Tibial artery (tissue), 4 donors: ENCODE measurements around the gene EMP3.
"Not testable (repeated sequence)": the region's sequence is repeated elsewhere in the genome, so short reads cannot be mapped to it uniquely, and the experiment has no call there.

ENCODE experiments used
- DNase-seq, 2 donors: peaks; one replicate each; pipeline ENCODE4 v3.0.0-alpha.2; 2019
- H3K27ac ChIP-seq, 2 donors: fragments of 200-600 bp; sonication (generic) in 1 of 2; 1 replicate in 1 of 2; 2 replicates in 1 of 2; pipeline ENCODE4 v1.5.1; 2018 to 2019; ENCODE audit warnings: mild to moderate bottlenecking in 1 of 2
- H3K27me3 ChIP-seq, 2 donors: fragments of 200-600 bp; sonication (generic) in 1 of 2; one replicate each; pipeline versions ENCODE4 v1.5.1 to v1.6.0; 2016 to 2019
- H3K36me3 ChIP-seq, 3 donors: fragments of 200-600 bp; sonication (generic) in 2 of 3; one replicate each; pipeline ENCODE4 v1.5.1; 2016 to 2019; ENCODE audit warnings: mild to moderate bottlenecking in 2 of 3
- H3K4me1 ChIP-seq, 4 donors: fragments of 200-600 bp; sonication (generic) in 2 of 4; 1 replicate in 3 of 4; 2 replicates in 1 of 4; pipeline ENCODE4 v1.5.1; 2016 to 2019
- H3K4me3 ChIP-seq, 2 donors: fragments of 200-600 bp; sonication (generic) in 1 of 2; 1 replicate in 1 of 2; 2 replicates in 1 of 2; pipeline ENCODE4 v1.5.1; 2018 to 2019; ENCODE audit warnings: mild to moderate bottlenecking in 2 of 2
- H3K9me3 ChIP-seq, 3 donors: fragments of 200-600 bp; sonication (generic) in 1 of 3; one replicate each; pipeline ENCODE4 v1.5.1; 2016 to 2019
- intact Hi-C: fragments of 100-400 bp; cut with DNase I; formaldehyde crosslinking; loops from one replicate; pipeline ENCODE4 v1.15.0; 2023; ENCODE audit warnings: low total_unique reads
- TF ChIP-seq, protein P1 (sequence below), 2 experiments: fragments of 200-600 bp in 1 of 2; fragments of 450-650 bp in 1 of 2; IDR thresholded peaks; one replicate each; pipeline ENCODE4 v1.5.1; 2017 to 2019; ENCODE audit warnings: antibody characterized with exemption in 2 of 2, mild to moderate bottlenecking in 1 of 2, moderate library complexity in 1 of 2

Gene EMP3

DNA sequence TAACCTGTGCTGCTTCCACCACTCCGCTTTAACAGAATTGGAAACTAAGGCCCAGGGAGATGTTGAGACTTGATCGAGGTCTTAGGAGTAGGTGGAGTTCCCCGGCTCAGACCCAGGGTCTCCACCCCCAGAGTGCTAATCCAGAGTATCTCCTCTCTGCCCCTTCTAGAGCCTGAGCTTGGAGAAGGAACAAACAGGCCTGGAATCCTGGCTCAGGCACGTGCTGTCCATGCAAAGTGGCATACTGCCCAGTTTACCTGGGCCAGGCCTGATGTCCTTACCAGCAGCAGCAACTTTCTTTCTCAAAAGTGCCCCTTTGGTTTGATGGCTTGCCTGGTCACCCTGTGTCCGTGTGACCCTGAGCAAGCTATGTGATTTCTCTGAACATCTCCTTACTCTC, 42.5 kb downstream of the EMP3 start:
- no peak overlapping the region for H3K27ac ChIP-seq
- intact Hi-C loops, result no loop called here
- H3K36me3 ChIP-seq, result no peaks in the 10 kb centered on the region
- no peaks in the 10 kb centered on the region for H3K27me3 ChIP-seq
- no peak overlapping the region for H3K4me3 ChIP-seq
- H3K9me3 ChIP-seq, result no peaks in the 10 kb centered on the region
- no peak for DNase-seq
- peaks cover 0 to 11% (median 5%) of the 10 kb centered on the region in 4 donors for H3K4me1 ChIP-seq
- TF ChIP-seq, protein P1, sequence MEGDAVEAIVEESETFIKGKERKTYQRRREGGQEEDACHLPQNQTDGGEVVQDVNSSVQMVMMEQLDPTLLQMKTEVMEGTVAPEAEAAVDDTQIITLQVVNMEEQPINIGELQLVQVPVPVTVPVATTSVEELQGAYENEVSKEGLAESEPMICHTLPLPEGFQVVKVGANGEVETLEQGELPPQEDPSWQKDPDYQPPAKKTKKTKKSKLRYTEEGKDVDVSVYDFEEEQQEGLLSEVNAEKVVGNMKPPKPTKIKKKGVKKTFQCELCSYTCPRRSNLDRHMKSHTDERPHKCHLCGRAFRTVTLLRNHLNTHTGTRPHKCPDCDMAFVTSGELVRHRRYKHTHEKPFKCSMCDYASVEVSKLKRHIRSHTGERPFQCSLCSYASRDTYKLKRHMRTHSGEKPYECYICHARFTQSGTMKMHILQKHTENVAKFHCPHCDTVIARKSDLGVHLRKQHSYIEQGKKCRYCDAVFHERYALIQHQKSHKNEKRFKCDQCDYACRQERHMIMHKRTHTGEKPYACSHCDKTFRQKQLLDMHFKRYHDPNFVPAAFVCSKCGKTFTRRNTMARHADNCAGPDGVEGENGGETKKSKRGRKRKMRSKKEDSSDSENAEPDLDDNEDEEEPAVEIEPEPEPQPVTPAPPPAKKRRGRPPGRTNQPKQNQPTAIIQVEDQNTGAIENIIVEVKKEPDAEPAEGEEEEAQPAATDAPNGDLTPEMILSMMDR (IDR thresholded peaks at IDR 0.05), result no peak

DNA sequence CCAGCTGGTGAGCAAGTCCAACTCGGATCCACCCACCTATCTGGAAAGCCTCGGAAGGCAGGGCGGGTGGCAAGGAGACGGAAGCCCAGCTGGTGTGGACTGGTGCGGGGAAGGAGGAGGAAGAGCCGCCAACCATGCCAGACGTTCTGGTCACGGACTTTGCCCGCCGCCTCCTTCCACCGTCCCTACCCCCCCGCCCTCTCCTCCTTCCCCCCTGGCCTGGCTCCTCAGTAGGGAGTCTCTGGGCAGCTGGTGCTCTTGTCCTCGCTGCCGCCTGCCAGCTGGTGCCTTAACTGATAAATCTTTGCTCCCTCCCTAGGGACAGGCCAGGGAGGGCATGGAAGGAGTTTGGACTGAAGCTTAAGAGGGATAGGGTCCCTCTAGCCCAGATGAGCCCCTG, 43.6 kb downstream of the EMP3 start:
- Histone ChIP-seq H3K27ac (no peak overlapping the region), H3K9me3 (no peaks in the 10 kb centered on the region), H3K4me3 (no peak overlapping the region), H3K27me3 (peaks cover 0 to 2% of the 10 kb centered on the region in 2 donors), H3K4me1 (peaks cover 0 to 6% (median 5%) of the 10 kb centered on the region in 4 donors), H3K36me3 (no peaks in the 10 kb centered on the region)
- DNase-seq, result no peak
- TF ChIP-seq, protein P1 (IDR thresholded peaks at IDR 0.05), result no peak
- intact Hi-C loops, result no loop called here

DNA sequence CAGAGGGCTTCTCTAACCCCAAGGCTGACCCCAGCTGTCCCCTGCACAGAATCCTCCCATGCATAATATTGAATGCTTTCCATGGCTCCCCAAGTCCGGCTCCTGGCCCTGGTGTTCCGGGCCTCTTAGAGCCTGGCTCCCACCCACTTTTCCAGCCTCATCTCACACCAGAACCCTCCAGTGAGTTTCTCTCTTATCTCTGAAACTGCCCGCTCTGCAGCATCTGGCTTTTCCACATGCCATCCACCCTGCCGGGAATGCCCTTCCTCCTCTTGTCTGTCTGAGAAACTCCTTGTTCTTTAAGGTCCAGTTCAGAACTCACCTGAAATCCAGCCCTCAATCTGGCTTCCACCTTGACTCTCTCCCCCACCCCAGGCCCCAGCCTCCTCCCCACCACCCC, 45.6 kb downstream of the EMP3 start:
- intact Hi-C loops, result no loop called here
- H3K36me3 ChIP-seq, result no peaks in the 10 kb centered on the region
- DNase-seq, result no peak
- H3K27me3 ChIP-seq, result peaks cover 0 to 7% of the 10 kb centered on the region in 2 donors
- no peak overlapping the region for H3K4me3 ChIP-seq
- H3K4me1 ChIP-seq, result no peaks in the 10 kb centered on the region
- H3K9me3 ChIP-seq, result no peaks in the 10 kb centered on the region
- H3K27ac ChIP-seq, result no peak overlapping the region
- TF ChIP-seq, protein P1 (IDR thresholded peaks at IDR 0.05), result no peak

DNA sequence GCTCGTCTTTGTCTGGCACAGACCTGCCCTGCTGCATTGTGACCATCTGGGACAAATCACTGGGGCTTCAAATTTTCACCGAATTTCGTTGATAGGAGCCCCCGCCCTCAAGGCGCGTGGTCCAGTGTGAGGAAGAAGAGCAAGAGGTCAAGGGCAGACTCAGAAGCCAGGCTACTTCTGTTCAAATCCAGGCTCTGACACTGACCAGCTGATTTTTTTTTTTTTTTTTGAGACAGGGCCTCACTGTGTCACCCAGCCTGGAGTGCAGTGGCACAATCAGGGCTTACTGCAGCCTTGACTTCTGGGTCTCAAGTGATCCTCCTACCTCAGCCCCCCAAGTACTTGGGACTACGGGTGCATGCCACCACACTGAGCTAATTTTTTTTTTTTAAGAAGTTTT, 46.0 kb downstream of the EMP3 start:
- peaks cover 0 to 7% of the 10 kb centered on the region in 2 donors for H3K27me3 ChIP-seq
- no peak for DNase-seq
- no peak overlapping the region for H3K4me3 ChIP-seq
- H3K36me3 ChIP-seq, result no peaks in the 10 kb centered on the region
- H3K4me1 ChIP-seq, result no peaks in the 10 kb centered on the region
- TF ChIP-seq, protein P1 (IDR thresholded peaks at IDR 0.05), result no peak
- H3K9me3 ChIP-seq, result no peaks in the 10 kb centered on the region
- no peak overlapping the region for H3K27ac ChIP-seq
- intact Hi-C loops, result no loop called here

DNA sequence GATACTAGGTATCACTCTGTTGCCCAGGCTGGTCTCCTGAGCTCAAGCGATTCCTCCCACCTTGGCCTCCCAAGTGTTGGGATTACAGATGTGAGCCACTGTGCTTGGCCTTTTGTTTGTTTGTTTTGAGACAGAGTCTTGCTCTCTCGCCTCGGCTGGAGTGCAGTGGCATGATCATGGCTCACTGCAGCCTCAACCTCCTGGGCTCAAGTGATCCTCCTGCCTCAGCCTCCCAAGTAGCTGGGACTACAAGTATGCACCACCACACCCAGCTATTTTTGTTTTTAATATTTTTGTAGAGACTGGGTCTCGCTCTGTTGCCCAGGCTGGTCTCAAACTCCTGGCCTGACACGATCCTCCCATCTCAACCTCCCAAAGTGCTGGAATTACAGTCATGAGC, 46.4 kb downstream of the EMP3 start:
- DNase-seq, H3K27ac ChIP-seq, intact Hi-C loops: not testable (repeated sequence)

DNA sequence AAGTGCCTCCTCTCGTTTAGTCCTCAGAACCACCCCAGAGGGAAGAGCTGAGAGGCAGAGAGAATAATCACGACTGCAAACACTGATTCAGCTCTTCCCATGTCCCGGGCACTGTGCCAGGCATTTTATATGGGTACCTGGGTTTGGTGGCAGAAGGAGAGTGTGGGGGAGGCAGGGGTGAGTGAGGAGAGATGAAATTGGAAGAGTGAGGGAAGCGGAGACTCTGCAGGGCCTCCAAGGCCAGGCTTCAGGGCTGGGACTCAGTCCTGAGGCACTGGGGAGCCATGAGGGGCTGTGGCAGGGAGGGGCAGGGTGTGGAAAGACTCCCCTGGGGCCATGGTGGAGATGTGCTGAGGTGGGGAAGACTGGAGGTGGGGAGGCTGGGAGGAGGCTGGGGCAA, 47.6 kb downstream of the EMP3 start:
- intact Hi-C loops, result no loop called here
- TF ChIP-seq, protein P1 (IDR thresholded peaks at IDR 0.05), result no peak
- H3K9me3 ChIP-seq, result no peaks in the 10 kb centered on the region
- peaks cover 0 to 7% of the 10 kb centered on the region in 2 donors for H3K27me3 ChIP-seq
- no peak for DNase-seq
- no peaks in the 10 kb centered on the region for H3K36me3 ChIP-seq
- H3K4me1 ChIP-seq, result no peaks in the 10 kb centered on the region
- H3K4me3 ChIP-seq, result no peak overlapping the region
- H3K27ac ChIP-seq, result no peak overlapping the region

More for the DNA sequence above, 46.4 kb downstream of the EMP3 start:
- not testable (repeated sequence) for H3K4me3 ChIP-seq, H3K9me3 ChIP-seq, H3K4me1 ChIP-seq, H3K36me3 ChIP-seq, H3K27me3 ChIP-seq
